ENCODE data around the gene BCR.

- TF ChIP-seq CTCF (IDR thresholded peaks at IDR 0.05) (no peak), POLR2A (IDR thresholded peaks at IDR 0.05) (no peak)
Observed at GRCh38 chr22:23364389-23364788, 184.1 kb downstream of the BCR start.
